GM06990 (cell line): Measurements from ENCODE around the gene ADISSP.

Source experiments
- DNase-seq: peaks from one replicate; pipeline ENCODE4 v3.0.0-alpha.2; 2011; ENCODE audit not compliant: insufficient read length; ENCODE audit errors: extremely low read depth
- H3K27me3 ChIP-seq: replicated peaks from 2 replicates; pipeline ENCODE4 v1.6.0; 2011; ENCODE audit warnings: low read length; ENCODE audit not compliant: control insufficient read depth, insufficient read depth
- H3K36me3 ChIP-seq: 2 replicates; pipeline ENCODE4 v1.5.1; 2011; ENCODE audit warnings: low read length; ENCODE audit not compliant: control insufficient read depth, insufficient read depth
- H3K4me3 ChIP-seq: replicated peaks from 2 replicates; pipeline ENCODE4 v1.5.1; 2011; ENCODE audit warnings: low read depth, mild to moderate bottlenecking, control low read depth, low read length
- CTCF ChIP-seq: IDR thresholded peaks from 2 replicates; pipeline ENCODE4 v1.5.1; 2011; ENCODE audit warnings: low read length, control low read depth, mild to moderate bottlenecking, inconsistent platforms; ENCODE audit not compliant: insufficient read depth, poor library complexity, severe bottlenecking

Gene ADISSP

GRCh38 chr20:3784216-3784853 is 16.8 kb upstream of the ADISSP start:
- no peak overlapping the region for H3K4me3 ChIP-seq
- H3K36me3 ChIP-seq = peaks cover 2% of the 10 kb centered on the region
- H3K27me3 ChIP-seq = no peaks in the 10 kb centered on the region
- DNase-seq = no peak
- no peak for TF ChIP-seq CTCF

- H3K27me3 ChIP-seq = no peaks in the 10 kb centered on the region; the same call in 1 of the 2 replicates
- TF ChIP-seq CTCF = no peak
- H3K4me3 ChIP-seq = no peak overlapping the region
- DNase-seq = no peak
- H3K36me3 ChIP-seq = peaks cover 2% of the 10 kb centered on the region
These were observed 16.1 kb upstream of the ADISSP start for GRCh38 chr20:3783511-3784195.

- H3K27me3 ChIP-seq = peaks cover 1% of the 10 kb centered on the region; the same call in 1 of the 2 replicates
- no peak for DNase-seq
- peaks cover 2% of the 10 kb centered on the region for H3K36me3 ChIP-seq
- TF ChIP-seq CTCF = no peak
- no peak overlapping the region for H3K4me3 ChIP-seq
These were observed 15.5 kb upstream of the ADISSP start for GRCh38 chr20:3783068-3783489.

GRCh38 chr20:3782597-3782996 is 15.0 kb upstream of the ADISSP start:
- no peak for TF ChIP-seq CTCF

GRCh38 chr20:3781153-3781910 is 13.8 kb upstream of the ADISSP start, which contains the start of gene SPEF1:
SPEF1 (minus strand) TSS chr20:3781448; CDS start chr20:3781287, 161 bp downstream.
- TF ChIP-seq CTCF = peak; percentile 30
- peaks cover 2% of the 10 kb centered on the region for H3K36me3 ChIP-seq
- no peak for DNase-seq
- H3K27me3 ChIP-seq = peaks cover 1% of the 10 kb centered on the region
- peak within 1 kb of the TSS; percentile 51 for H3K4me3 ChIP-seq

More at GRCh38 chr20:3782597-3782996, 15.0 kb upstream of the ADISSP start:
- Histone ChIP-seq H3K4me3 (no peak overlapping the region), H3K36me3 (peaks cover 2% of the 10 kb centered on the region), H3K27me3 (peaks cover 1% of the 10 kb centered on the region)
- no peak for DNase-seq
